Stomach (tissue), 9 donors: ENCODE results near the gene SLC7A10. TPM values are rescaled to one million over a fixed set of nuclear protein-coding genes. Genes with fewer than 3 reads are reported as not detected.

ENCODE experiments used
- DNase-seq, 2 donors: peaks; one replicate each; pipeline versions ENCODE4 v3.0.0 to v3.0.0-alpha.2; 2013 to 2019
- H3K27ac ChIP-seq, 5 donors: fragments of 200-600 bp in 4 of 5; sonication (generic) in 4 of 5; one replicate each; pipeline ENCODE4 v1.5.1; 2013 to 2019; ENCODE audit warnings: mild to moderate bottlenecking in 1 of 5, moderate library complexity in 1 of 5
- H3K27me3 ChIP-seq, 3 donors: fragments of 200-600 bp; sonication (generic); one replicate each; pipeline ENCODE4 v1.5.1; 2017 to 2019; ENCODE audit warnings: mixed run types in 1 of 3
- H3K36me3 ChIP-seq, 4 donors: fragments of 200-600 bp; sonication (generic); 1 replicate in 3 of 4; 2 replicates in 1 of 4; pipeline ENCODE4 v1.5.1; 2016 to 2019
- H3K4me1 ChIP-seq, 4 donors: fragments of 200-600 bp; sonication (generic); one replicate each; pipeline ENCODE4 v1.5.1; 2016 to 2019
- H3K4me3 ChIP-seq, 4 donors: fragments of 200-600 bp; sonication (generic) in 3 of 4; one replicate each; pipeline ENCODE4 v1.5.1; 2016 to 2019; ENCODE audit warnings: mild to moderate bottlenecking in 1 of 4
- H3K9me3 ChIP-seq, 4 donors: fragments of 200-600 bp; sonication (generic); one replicate each; pipeline ENCODE4 v1.5.1; 2016 to 2019
- CTCF ChIP-seq, 7 experiments: fragments of 450-650 bp in 4 of 7; fragments of 200-600 bp in 3 of 7; sonication (generic) in 3 of 7; IDR thresholded peaks; one replicate each; pipeline ENCODE4 v1.5.1; 2016 to 2019; ENCODE audit warnings: antibody characterized with exemption in 7 of 7, control low read depth in 2 of 7, mild to moderate bottlenecking in 1 of 7
- EP300 ChIP-seq: sonication (generic); formaldehyde crosslinking; IDR thresholded peaks from one replicate; pipeline ENCODE4 v1.6.1; 2017; ENCODE audit warnings: antibody characterized with exemption
- POLR2A ChIP-seq, 4 donors: fragments of 450-650 bp; IDR thresholded peaks; one replicate each; pipeline ENCODE4 v1.6.1; 2016; ENCODE audit warnings: antibody characterized with exemption in 4 of 4, control low read depth in 2 of 4, mild to moderate bottlenecking in 1 of 4, moderate library complexity in 1 of 4
- POLR2AphosphoS5 ChIP-seq, 3 donors: sonication (generic); formaldehyde crosslinking; IDR thresholded peaks; one replicate each; pipeline ENCODE4 v1.6.1; 2016; ENCODE audit warnings: antibody characterized with exemption in 3 of 3
- WGBS, 5 donors: extraction: QIAGEN DNeasy Blood & Tissue Kit in 3 of 5; methylation state at CpG; one replicate each; pipeline versions ENCODE4 v1.1.5 to v1.1.7; 2013 to 2018; 5-methylcytosine and 5-hydroxymethylcytosine counted together
- intact Hi-C: fragments of 100-400 bp; cut with DNase I; formaldehyde crosslinking; loops from one replicate; pipeline ENCODE4 v1.15.1; 2023; ENCODE audit warnings: low total_unique reads
- polyA plus RNA-seq, 3 donors: library from polyadenylated mRNA; stranded (reverse); fragments of 200-250 nt; gene quantifications; one replicate each; pipeline ENCODE4 v1.2.3, GENCODE V29; 2013
- total RNA-seq, 5 donors: library from RNA; depleted of rRNA; stranded (reverse); fragments of >200 nt; gene quantifications; one replicate each; pipeline versions ENCODE4 v1.1.0 to v1.2.3, GENCODE V29; 2014 to 2016
- donor health status: healthy with polysubstance abuse.
- donor health status: Bipolar disorder and iron deficiency.
- donor health status: healthy.

The SLC7A10 gene
- total and polyA plus RNA-seq, 8 donors, result 0.73 TPM; not detected in 7

GRCh38 chr19:33175886-33176669 lies 49.6 kb downstream of the SLC7A10 start:
- TF ChIP-seq EP300 (no peak), POLR2AphosphoS5 (IDR thresholded peaks at IDR 0.05) (no peak), POLR2A (IDR thresholded peaks at IDR 0.05) (no peak), CTCF (IDR thresholded peaks at IDR 0.05) (no peak)
- 6 to 11% (median 8%) methylated on average over 22 to 25 of the region's 25 CpGs for WGBS, 5 donors
- Histone ChIP-seq H3K27me3 (no peaks in the 10 kb centered on the region), H3K4me1 (peaks cover 17 to 43% (median 35%) of the 10 kb centered on the region in 4 donors), H3K4me3 (peak overlapping the region; percentile 64 to 87 (median 75)), H3K27ac (peak overlapping the region; percentile 86 to 98 (median 95)), H3K9me3 (no peaks in the 10 kb centered on the region), H3K36me3 (no peaks in the 10 kb centered on the region)
- DNase-seq, result peak in 1 of 2 donors; percentile 68
- intact Hi-C loops, result no loop called here

GRCh38 chr19:33175156-33175782 lies 50.4 kb downstream of the SLC7A10 start:
- intact Hi-C loops, result no loop called here
- Histone ChIP-seq H3K27ac (peak overlapping the region in 1 of 5 donors; percentile 93), H3K4me1 (peaks cover 17 to 43% (median 35%) of the 10 kb centered on the region in 4 donors)

GRCh38 chr19:33174186-33174585 lies 51.5 kb downstream of the SLC7A10 start:
- H3K27ac ChIP-seq, result no peak overlapping the region
- TF ChIP-seq POLR2AphosphoS5 (IDR thresholded peaks at IDR 0.05), result no peak
- no peak for TF ChIP-seq EP300
- no peak for TF ChIP-seq POLR2A (IDR thresholded peaks at IDR 0.05)
- TF ChIP-seq CTCF (IDR thresholded peaks at IDR 0.05), result no peak
- H3K36me3 ChIP-seq, result no peaks in the 10 kb centered on the region
- no peak overlapping the region for H3K4me3 ChIP-seq
- intact Hi-C loops, result no loop called here
- no peaks in the 10 kb centered on the region for H3K9me3 ChIP-seq
- peaks cover 17 to 43% (median 35%) of the 10 kb centered on the region in 4 donors for H3K4me1 ChIP-seq
- no peak for DNase-seq
- H3K27me3 ChIP-seq, result no peaks in the 10 kb centered on the region
- 61 to 94% (median 89%) methylated on average over 5 of the region's 5 CpGs for WGBS, 5 donors

More at GRCh38 chr19:33175156-33175782, 50.4 kb downstream of the SLC7A10 start:
- Histone ChIP-seq H3K4me3 (peak overlapping the region in 1 of 4 donors; percentile 80), H3K27me3 (no peaks in the 10 kb centered on the region), H3K36me3 (no peaks in the 10 kb centered on the region), H3K9me3 (no peaks in the 10 kb centered on the region)
- 89 to 94% (median 94%) methylated on average over 10 of the region's 10 CpGs for WGBS, 5 donors
- DNase-seq, result no peak
- no peak for TF ChIP-seq POLR2AphosphoS5 (IDR thresholded peaks at IDR 0.05)
- TF ChIP-seq POLR2A (IDR thresholded peaks at IDR 0.05), result no peak
- no peak for TF ChIP-seq CTCF (IDR thresholded peaks at IDR 0.05)
- TF ChIP-seq EP300, result no peak

- peaks cover 0 to 11% (median 3%) of the 10 kb centered on the region in 4 donors for H3K9me3 ChIP-seq
- DNase-seq, result no peak
- TF ChIP-seq EP300, result no peak
- 80 to 96% (median 91%) methylated on average over 6 of the region's 6 CpGs for WGBS, 5 donors
- intact Hi-C loops, result no loop called here
- H3K36me3 ChIP-seq, result no peaks in the 10 kb centered on the region
- H3K27me3 ChIP-seq, result no peaks in the 10 kb centered on the region
- no peak overlapping the region for H3K27ac ChIP-seq
- H3K4me1 ChIP-seq, result peaks cover 7 to 28% (median 19%) of the 10 kb centered on the region in 4 donors
- H3K4me3 ChIP-seq, result no peak overlapping the region
These were observed 53.7 kb downstream of the SLC7A10 start for GRCh38 chr19:33171916-33172359.
